Subcutaneous adipose tissue (tissue), 4 donors: Measurements from ENCODE around the gene PDLIM3. TPM values are rescaled to one million over a fixed set of nuclear protein-coding genes. Genes with fewer than 3 reads are reported as not detected.

ENCODE experiments used
- total RNA-seq, 4 donors: library from RNA; depleted of rRNA; stranded (reverse); fragments of >200 nt; gene quantifications; one replicate each; pipeline ENCODE4 v1.1.0, GENCODE V29; 2016
- TF ChIP-seq, protein P1 (sequence below): fragments of 450-650 bp; IDR thresholded peaks from one replicate; pipeline ENCODE4 v1.5.1; 2016; ENCODE audit warnings: low read depth, mild to moderate bottlenecking, control low read depth, antibody characterized with exemption, moderate library complexity

Gene PDLIM3
- total RNA-seq, 4 donors from 2014 or later, result 8.3 to 33.7 (median 13.4) TPM

DNA sequence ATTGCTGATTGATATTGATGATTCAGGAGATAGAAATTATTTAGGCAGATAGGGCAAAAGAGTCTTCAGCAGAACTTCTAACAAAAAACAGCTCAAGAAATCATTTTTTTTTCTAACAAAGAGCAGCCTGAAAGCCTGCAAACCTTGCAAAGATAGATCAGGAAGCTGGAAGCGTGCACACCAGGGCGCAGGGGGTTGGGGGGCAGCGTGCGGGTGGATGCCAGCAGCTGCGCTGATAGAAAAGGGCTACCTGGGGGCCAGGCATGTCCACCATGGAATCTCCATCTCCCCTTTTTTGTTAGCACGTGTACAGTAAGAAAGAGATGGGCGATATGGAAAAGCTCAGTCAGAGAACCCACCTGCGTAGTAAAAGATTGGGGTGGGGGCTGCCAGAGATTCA, 62.1 kb downstream of the PDLIM3 start:
- TF ChIP-seq, protein P1, sequence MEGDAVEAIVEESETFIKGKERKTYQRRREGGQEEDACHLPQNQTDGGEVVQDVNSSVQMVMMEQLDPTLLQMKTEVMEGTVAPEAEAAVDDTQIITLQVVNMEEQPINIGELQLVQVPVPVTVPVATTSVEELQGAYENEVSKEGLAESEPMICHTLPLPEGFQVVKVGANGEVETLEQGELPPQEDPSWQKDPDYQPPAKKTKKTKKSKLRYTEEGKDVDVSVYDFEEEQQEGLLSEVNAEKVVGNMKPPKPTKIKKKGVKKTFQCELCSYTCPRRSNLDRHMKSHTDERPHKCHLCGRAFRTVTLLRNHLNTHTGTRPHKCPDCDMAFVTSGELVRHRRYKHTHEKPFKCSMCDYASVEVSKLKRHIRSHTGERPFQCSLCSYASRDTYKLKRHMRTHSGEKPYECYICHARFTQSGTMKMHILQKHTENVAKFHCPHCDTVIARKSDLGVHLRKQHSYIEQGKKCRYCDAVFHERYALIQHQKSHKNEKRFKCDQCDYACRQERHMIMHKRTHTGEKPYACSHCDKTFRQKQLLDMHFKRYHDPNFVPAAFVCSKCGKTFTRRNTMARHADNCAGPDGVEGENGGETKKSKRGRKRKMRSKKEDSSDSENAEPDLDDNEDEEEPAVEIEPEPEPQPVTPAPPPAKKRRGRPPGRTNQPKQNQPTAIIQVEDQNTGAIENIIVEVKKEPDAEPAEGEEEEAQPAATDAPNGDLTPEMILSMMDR, result no peak

DNA sequence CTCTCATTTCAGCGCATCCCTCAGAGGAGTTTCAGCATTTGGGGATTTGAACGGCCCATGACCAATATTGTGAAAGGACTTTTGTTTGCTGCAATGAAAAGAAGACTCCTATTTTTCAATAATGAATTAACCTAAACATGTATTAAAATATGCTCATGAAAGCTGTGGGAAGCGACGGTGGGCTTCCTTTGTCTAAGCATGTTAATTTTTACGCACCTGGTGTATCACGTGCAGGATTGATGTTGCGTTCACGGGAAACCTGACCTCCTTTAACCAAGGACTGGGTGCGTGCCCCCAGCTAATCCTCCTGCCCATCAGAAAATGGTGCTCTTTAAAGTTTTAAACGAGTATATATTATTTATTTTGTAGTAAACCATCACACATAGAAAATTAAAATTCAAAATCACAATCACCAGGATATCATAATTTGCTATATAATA, 63.2 kb downstream of the PDLIM3 start:
- TF ChIP-seq, protein P1, result no peak

DNA sequence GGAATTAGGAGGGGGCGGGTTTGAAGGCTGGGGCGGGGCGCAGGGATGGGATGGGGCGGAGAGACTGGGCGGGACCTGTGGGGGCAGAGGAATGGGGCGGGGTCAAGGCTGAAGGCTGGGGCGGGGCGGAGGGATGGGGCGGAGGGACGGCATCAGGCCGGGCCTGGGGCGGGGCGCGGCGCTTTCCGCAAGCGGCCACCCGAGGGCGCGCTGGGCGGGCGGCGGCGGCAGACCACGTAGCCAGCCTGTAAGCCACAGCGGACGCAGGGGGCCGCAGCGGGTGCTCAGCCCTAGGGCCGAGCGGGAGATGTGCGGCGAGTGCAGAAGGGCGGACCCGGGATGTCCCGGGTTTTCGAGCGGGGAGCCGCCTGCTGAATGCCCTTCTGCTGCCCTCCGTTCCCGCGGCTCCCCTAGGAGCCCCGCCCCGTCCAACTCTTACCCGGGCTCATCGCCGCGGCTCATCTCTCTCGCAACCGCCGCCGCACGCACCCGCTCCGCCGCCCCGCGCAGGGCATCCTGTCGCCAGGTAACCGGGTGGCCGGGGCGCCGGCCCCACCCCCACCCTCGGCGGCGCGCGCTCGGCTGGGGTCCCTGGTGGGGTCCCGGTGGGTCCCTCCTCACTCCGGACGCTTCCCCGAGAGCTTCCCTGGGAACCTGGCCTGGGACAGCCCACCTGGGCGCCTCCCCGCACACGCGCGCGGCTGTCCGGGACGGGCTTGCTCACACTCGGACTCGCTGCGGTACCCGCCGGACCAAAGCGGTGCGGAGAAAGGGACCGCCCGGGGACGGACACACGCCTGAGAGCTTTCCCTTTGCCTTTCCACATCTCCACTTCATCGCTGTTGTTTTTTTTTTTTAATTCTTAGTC, 63.8 kb downstream of the PDLIM3 start, which contains the start of gene CCDC110:
Gene CCDC110, minus strand, starts transcription at position 499 of the 868 bp plus-strand sequence. Its CDS starts 50 bp downstream, at position 449.
- TF ChIP-seq, protein P1, result no peak

DNA sequence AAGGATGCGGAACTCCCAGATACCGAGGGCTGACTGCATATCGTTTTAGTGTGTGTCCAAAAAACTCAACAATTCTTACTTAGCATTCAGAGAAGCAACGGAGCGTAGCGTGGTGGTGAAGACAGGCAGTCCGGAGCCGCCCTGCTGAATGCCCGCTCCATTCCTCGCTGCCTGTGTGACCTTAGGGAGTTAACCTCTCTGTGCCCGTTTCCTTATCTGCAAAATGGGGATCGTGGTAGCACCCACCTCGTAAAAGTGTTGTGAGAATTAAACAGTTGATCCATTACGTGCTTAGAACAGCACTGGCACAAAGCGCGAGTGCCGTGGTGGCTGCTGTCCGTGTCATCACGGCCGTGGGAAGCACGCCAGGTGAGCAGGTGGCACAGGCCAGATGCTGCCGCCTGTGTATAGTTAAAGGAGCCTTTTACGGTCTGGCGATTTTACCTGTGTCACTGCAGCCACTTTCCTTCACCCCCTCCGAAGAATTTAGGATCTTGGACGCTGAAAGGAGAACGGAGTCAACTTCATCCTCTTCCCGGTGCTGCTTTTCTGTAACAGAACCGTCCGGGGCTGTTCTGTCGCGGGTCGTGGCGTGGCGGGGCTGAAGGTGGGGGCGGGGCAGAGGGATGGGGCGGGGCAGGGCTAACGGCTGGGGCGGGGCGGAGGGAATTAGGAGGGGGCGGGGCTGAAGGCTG, 64.7 kb downstream of the PDLIM3 start:
- TF ChIP-seq, protein P1, result no peak

DNA sequence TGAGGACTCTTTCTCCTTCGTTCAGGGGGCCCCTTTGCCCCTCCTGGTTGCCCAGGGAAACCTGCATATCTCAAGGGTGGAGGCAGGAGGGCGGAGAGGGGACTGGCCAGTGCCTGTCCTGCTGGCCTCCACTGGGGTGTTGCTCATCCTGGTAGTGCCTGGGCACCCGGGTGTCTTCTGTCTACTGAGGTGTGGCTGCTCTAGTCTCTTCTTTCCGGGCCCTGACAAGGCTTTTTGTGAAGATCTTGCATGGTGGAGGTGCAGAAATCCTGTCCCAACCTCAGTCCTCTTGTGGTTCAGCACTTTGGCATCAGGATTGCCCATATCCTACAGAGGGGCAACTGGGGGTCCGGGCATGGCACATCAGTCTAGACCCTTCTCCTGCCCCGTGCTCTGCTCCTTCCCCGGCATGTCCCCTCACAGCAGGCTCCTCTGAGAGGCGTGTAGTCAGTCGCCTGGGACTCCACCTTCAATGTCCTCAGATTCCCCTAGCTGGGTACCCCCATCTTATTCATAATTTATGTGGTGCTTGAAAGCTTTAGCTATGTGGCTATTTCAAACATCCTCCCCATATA, 65.6 kb downstream of the PDLIM3 start:
- TF ChIP-seq, protein P1, result no peak

DNA sequence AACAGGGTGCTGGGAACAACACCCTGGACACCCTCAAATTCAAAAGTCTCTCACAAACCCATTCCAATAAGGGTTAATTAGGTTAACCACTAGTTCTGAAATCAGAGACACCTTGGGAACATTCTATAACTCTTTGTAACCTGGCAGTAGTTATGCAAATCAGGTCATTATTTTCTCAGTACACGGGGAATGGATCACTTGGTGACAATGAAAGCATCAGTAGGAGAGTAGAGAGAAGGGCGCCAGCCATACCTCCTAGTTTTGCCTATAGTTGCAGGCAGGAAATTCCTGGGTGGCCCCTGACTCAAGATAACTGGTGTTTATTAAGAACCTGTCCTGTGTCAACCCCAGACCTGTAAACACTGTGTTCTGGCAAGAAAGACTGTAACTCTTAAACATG, 66.3 kb downstream of the PDLIM3 start:
- TF ChIP-seq, protein P1, result no peak

DNA sequence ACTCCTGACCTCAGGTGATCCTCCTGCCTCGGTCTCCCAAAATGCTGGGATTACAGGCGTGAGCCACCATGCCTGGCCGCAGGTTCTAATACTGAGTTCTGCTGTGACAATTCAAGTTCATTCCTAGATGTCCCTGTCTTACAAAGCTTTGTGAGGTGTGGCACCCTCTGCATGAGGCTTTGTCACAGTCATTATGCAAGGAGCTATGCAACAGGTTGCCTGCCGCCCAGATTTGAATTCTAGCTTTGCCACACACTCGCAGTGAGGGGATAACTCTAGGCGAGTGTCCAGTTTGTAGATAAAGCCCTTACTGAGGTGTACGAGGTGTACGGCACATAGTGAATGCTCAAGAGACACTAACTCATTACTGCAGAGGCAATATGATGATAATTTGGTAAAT, 67.3 kb downstream of the PDLIM3 start:
- TF ChIP-seq, protein P1, result no peak
